Activated naive CD8-positive, alpha-beta T cell treated with anti-CD3 and anti-CD28 coated beads, Interleukin-2, amount 10 ng/mL, durations not matched to agents 7 days and 5 days (primary cell): ENCODE data around the gene TNS2. TPM values are rescaled to one million over a fixed set of nuclear protein-coding genes. Genes with fewer than 3 reads are reported as not detected.
"Not testable (repeated sequence)": the region's sequence is repeated elsewhere in the genome, so short reads cannot be mapped to it uniquely, and the experiment has no call there.

Experiments
- ATAC-seq: fragments of 150-1000 bp; cut with Tn5 transposase; one replicate; pipeline ENCODE4 v1.10.0; 2021; ENCODE audit warnings: low read depth, moderate library complexity
- POLR2A ChIA-PET: fragments of 350-600 bp; sonication (Branson Sonifier 250); formaldehyde crosslinking; loops from one replicate; lab custom pipeline; 2021; ENCODE audit warnings: antibody characterized with exemption; lab: Charles Lee
- DNase-seq: peaks from one replicate; pipeline ENCODE4 v3.0.0; 2021
- H3K27ac Mint-ChIP-seq: one replicate; pipeline ENCODE4 v1.8.0; 2022; ENCODE audit warnings: mild to moderate bottlenecking, mixed read lengths
- H3K27me3 Mint-ChIP-seq: one replicate; pipeline ENCODE4 v1.8.0; 2022; ENCODE audit warnings: mild to moderate bottlenecking, moderate library complexity, mixed read lengths
- H3K36me3 Mint-ChIP-seq: one replicate; pipeline ENCODE4 v1.8.0; 2021; ENCODE audit warnings: mild to moderate bottlenecking, mixed read lengths
- H3K4me1 Mint-ChIP-seq: one replicate; pipeline ENCODE4 v1.8.0; 2021; ENCODE audit warnings: mixed read lengths
- H3K4me3 Mint-ChIP-seq: one replicate; pipeline ENCODE4 v1.8.0; 2022; ENCODE audit warnings: mild to moderate bottlenecking, moderate library complexity, mixed read lengths
- H3K9me3 Mint-ChIP-seq: one replicate; pipeline ENCODE4 v1.8.0; 2021; ENCODE audit warnings: mixed read lengths
- total RNA-seq, 2 experiments: library from RNA; stranded (reverse); gene quantifications; one replicate each; pipeline ENCODE4 v1.2.3, GENCODE V29; 2021

The TNS2 gene
- total RNA-seq, 2 experiments from 2014 or later: 1.9 to 3.0 TPM

- H3K4me1 Mint-ChIP-seq: peaks cover 13% of the 10 kb centered on the region
- H3K9me3 Mint-ChIP-seq: no peaks in the 10 kb centered on the region
- no peak for DNase-seq
- no peak overlapping the region for H3K27ac Mint-ChIP-seq
- H3K36me3 Mint-ChIP-seq: peaks cover 2% of the 10 kb centered on the region
- POLR2A ChIA-PET: no interaction called here
- no peak for ATAC-seq
- no peak overlapping the region for H3K4me3 Mint-ChIP-seq
- H3K27me3 Mint-ChIP-seq: peaks cover 11% of the 10 kb centered on the region
These were observed 32.8 kb downstream of the TNS2 start for GRCh38 chr12:53082637-53083175.

DNA sequence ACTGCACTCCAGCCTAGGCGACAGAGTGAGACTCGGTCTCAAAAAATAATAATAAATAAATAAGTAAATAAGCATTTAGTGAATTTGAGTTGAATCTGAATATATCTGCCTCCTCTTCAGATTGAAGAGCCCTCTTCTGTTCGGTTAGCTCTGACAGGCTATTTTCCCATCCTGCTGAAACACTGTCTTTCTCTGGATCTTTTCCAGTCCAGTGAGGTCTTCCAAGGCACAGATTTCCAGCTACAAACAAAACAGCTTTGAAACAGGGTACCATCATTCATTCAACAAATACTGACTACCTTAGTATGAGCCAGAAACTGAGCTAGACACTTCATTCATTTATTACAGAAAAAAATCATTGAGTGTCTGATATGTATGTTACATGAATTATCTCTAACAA, 36.5 kb downstream of the TNS2 start:
- H3K36me3 Mint-ChIP-seq: no peaks in the 10 kb centered on the region
- no peak for DNase-seq
- ATAC-seq: no peak
- H3K9me3 Mint-ChIP-seq: no peaks in the 10 kb centered on the region
- no peaks in the 10 kb centered on the region for H3K4me1 Mint-ChIP-seq
- H3K4me3 Mint-ChIP-seq: no peak overlapping the region
- POLR2A ChIA-PET: no interaction called here
- H3K27ac Mint-ChIP-seq: no peak overlapping the region
- peaks cover 22% of the 10 kb centered on the region for H3K27me3 Mint-ChIP-seq

DNA sequence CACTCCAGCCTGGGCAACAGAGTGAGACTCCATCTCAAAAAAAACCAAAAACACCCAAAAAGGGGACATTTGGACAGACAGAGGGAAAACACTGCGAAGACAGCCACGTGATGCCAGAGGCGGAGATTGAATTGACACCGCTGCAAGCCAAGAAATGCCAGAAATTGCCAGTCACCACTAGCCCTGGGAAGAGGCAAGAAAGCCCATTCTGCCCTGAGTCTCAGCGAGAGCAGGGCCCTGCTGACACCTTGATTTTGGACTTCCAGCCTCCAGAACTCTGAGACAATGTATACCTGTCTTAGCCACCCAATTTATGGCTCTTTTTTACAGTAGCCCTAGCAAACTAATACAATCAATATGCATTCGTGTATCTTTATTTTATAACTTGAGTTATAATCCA, 40.2 kb downstream of the TNS2 start:
- Mint-ChIP-seq H3K4me1 (peaks cover 12% of the 10 kb centered on the region), H3K27ac (no peak overlapping the region), H3K4me3 (no peak overlapping the region), H3K9me3 (no peaks in the 10 kb centered on the region), H3K36me3 (no peaks in the 10 kb centered on the region), H3K27me3 (peaks cover 24% of the 10 kb centered on the region)
- DNase-seq (no peak), ATAC-seq (no peak)
- POLR2A ChIA-PET: interaction anchor here (1.3 kb wide), 1 partner anchor 11 kb away, joined by 7 read pairs; the partner anchor contains the start of gene SPRYD3

- Mint-ChIP-seq H3K4me1 (peaks cover 12% of the 10 kb centered on the region), H3K27ac (no peak overlapping the region), H3K4me3 (no peak overlapping the region), H3K9me3 (no peaks in the 10 kb centered on the region), H3K36me3 (no peaks in the 10 kb centered on the region), H3K27me3 (peaks cover 22% of the 10 kb centered on the region)
- no peak for ATAC-seq
- POLR2A ChIA-PET: interaction anchor here (1.3 kb wide), 1 partner anchor 12 kb away, joined by 7 read pairs; the partner anchor contains the start of gene SPRYD3
- no peak for DNase-seq
These were observed 40.7 kb downstream of the TNS2 start for GRCh38 chr12:53090554-53090953.

DNA sequence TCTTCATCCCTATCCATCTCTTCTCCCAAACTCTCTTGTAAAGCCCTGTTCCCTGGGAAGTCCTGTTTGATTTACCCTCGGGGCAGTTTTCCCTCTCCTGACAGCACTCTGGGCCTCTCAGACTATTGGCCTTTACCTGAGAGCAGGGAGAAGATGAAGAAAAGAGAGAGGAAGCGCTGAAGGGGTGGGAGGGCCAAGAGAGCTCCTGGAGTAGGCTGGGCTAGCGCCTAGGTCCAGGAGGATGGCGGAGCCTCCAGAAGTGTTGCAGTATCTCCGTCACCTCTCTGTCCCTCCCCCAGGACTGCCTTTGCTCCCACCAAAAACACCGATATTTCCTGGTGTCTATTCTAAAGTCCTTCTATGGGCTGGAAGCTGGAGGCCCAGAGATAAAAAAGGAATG, 41.9 kb downstream of the TNS2 start:
- POLR2A ChIA-PET: no interaction called here

GRCh38 chr12:53093777-53094393, 44.0 kb downstream of the TNS2 start:
- H3K4me1 Mint-ChIP-seq: peaks cover 33% of the 10 kb centered on the region
- ATAC-seq: peak; percentile 25
- no peaks in the 10 kb centered on the region for H3K36me3 Mint-ChIP-seq
- peaks cover 12% of the 10 kb centered on the region for H3K27me3 Mint-ChIP-seq
- peak overlapping the region; percentile 30 for H3K27ac Mint-ChIP-seq
- DNase-seq: no peak
- POLR2A ChIA-PET: interaction anchor here (0.6 to 1.8 kb wide), 2 partner anchors 11 to 15 kb away, joined by 4 to 7 read pairs; partner anchors contain the start of gene SPRYD3
- H3K9me3 Mint-ChIP-seq: no peaks in the 10 kb centered on the region
- no peak overlapping the region for H3K4me3 Mint-ChIP-seq

More for the DNA sequence above, 41.9 kb downstream of the TNS2 start:
- H3K4me1 Mint-ChIP-seq: peaks cover 19% of the 10 kb centered on the region
- H3K36me3 Mint-ChIP-seq: no peaks in the 10 kb centered on the region
- DNase-seq (no peak), ATAC-seq (no peak)
- no peak overlapping the region for H3K4me3 Mint-ChIP-seq
- H3K9me3 Mint-ChIP-seq: no peaks in the 10 kb centered on the region
- H3K27me3 Mint-ChIP-seq: peaks cover 18% of the 10 kb centered on the region
- H3K27ac Mint-ChIP-seq: no peak overlapping the region

DNA sequence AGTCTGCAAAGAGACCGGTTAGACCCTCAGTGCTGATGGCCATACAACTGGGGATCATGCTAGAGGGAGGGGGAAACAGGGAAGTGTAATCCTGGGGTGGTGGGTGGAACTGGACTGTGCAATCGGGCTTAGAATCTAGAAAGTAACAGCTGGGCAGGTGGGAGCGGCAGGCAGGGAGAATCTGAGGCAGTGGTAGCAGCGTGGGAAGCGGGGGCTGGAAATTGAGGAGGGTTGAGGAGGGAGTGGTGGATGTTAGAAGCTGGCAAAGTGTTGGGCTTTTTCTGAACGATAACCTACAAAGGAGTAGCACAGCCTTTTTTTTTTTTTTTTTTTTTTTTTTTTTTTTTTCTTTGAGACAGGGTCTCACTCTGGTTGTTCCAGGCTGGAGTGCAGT, 44.5 kb downstream of the TNS2 start:
- peaks cover 38% of the 10 kb centered on the region for H3K4me1 Mint-ChIP-seq
- POLR2A ChIA-PET: interaction anchor here (0.6 to 1.8 kb wide), 3 partner anchors 15 to 229 kb away, joined by 3 to 7 read pairs (median 3); partner anchors contain the start of gene SPRYD3
- peak; percentile 14 for DNase-seq
- no peaks in the 10 kb centered on the region for H3K9me3 Mint-ChIP-seq
- no peak overlapping the region for H3K27ac Mint-ChIP-seq
- ATAC-seq: no peak
- H3K27me3 Mint-ChIP-seq: peaks cover 12% of the 10 kb centered on the region
- no peaks in the 10 kb centered on the region for H3K36me3 Mint-ChIP-seq
- no peak overlapping the region for H3K4me3 Mint-ChIP-seq

DNA sequence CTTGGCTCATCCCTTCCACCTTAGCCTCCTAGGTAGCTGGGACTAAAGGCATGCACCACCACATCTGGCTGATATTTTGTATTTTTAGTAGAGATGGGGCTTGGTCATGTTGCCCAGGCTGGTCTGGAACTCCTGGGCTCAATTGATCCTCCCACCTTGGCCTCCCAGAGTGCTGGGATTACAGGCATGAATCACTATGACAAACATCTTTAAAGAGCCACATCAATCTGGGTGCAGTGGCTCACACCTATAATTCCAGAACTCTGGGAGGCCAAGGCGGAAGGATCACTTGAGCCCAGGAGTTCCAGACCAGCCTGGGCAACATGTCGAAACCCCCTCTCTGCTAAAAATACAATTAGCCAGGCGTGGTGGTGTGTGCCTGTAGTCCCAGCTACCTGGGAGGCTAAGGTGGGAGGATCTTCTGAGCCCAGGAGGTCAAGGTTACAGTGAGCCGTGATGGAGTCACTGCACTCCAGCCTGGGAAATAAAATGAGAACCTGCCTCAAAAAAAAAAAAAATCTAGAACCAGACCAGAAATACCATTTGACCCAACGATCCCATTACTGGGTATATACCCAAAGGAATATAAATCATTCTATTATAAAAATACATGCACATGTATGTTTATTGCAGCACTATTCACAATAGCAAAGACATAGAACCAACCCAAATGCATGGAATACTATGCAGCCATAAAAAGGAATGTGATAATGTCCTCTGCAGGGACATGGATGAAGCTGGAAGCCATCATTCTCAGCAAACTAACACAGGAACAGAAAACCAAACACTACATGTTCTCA, 45.1 kb downstream of the TNS2 start:
- Mint-ChIP-seq H3K27me3 (peaks cover 12% of the 10 kb centered on the region), H3K4me1 (peaks cover 39% of the 10 kb centered on the region)
- not testable (repeated sequence) for H3K4me3 Mint-ChIP-seq, H3K36me3 Mint-ChIP-seq, H3K9me3 Mint-ChIP-seq, ATAC-seq, H3K27ac Mint-ChIP-seq
- DNase-seq: peak; percentile 15
- POLR2A ChIA-PET: interaction anchor here (0.6 to 1.8 kb wide), 3 partner anchors 16 to 228 kb away, joined by 3 to 7 read pairs (median 3); partner anchors contain the start of gene SPRYD3

DNA sequence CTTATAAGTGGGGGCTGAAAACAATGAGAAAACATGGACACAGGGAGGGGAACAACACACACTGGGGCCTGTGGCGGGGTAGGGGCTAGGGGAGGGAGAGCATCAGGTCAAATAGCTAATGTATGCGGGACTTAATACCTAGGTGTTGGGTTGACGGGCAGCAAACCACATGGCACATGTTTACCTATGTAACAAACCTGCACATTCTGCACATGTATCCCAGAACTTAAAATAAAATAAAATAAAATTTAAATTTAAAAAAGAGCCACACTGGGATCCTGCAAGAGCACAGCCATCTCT, 45.7 kb downstream of the TNS2 start:
- POLR2A ChIA-PET: interaction anchor here (1.7 kb wide), 1 partner anchor 30 kb away, joined by 3 read pairs; no protein-coding TSS in a partner anchor
- H3K4me3 Mint-ChIP-seq, ATAC-seq, H3K27ac Mint-ChIP-seq, H3K36me3 Mint-ChIP-seq, H3K9me3 Mint-ChIP-seq, H3K27me3 Mint-ChIP-seq, DNase-seq: not testable (repeated sequence)
- H3K4me1 Mint-ChIP-seq: peaks cover 42% of the 10 kb centered on the region

DNA sequence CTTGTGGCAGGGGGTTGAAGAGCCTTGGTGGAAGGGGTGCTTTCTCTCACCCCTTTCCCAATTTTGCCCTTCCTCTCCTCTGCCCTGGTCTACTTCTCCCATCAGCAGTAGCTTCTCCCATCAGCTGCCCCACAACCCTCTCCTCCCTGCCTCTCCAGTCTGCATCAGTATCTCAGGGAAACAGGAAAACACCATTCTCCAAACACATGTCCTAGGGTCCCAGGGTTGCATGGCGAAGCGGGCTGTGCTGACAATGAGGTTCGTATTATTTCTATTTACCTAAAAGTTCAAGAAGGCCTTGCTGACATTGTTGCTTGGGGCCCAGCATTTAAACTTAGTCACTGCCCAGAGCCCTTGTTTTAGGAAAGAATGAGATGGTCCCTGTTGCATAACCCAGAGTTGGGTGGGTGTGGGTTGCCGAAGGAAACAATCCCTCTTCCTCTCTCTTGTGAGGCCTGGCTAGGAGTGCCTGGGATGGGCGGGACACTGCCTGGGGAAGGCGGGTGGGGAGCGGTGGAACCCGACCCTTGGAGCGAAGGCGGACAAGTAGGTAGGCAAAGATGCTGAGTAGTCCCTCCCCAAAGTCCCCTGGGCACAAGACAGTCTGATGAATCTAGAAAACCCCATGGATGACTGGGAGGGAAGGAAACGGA, 46.4 kb downstream of the TNS2 start:
- DNase-seq: peak; percentile 29
- Mint-ChIP-seq H3K9me3 (no peaks in the 10 kb centered on the region), H3K27ac (peak overlapping the region; percentile 41), H3K27me3 (peaks cover 5% of the 10 kb centered on the region), H3K36me3 (no peaks in the 10 kb centered on the region), H3K4me3 (peak overlapping the region; percentile 41), H3K4me1 (peaks cover 47% of the 10 kb centered on the region)
- POLR2A ChIA-PET: interaction anchor here (1.7 kb wide), 1 partner anchor 30 kb away, joined by 3 read pairs; no protein-coding TSS in a partner anchor
- no peak for ATAC-seq

DNA sequence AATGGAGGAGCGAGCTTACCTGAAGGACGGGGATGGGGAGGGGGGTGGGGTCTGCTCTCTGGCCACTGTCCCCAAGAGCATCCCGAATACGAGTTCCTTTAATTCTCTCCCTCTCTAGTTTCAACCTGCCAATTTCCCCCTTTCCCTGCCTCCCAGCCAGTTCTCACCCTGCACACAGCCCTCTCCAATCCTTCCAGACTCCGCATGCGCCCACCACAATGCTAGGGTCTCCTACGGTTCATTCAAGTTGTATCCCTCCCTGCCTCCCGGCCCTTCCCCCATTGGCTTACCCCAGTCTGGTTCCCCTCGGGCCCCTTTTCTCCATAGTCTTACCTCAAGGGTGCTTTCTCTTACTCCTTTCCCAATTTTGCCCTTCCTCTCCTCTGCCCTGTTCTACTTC, 46.9 kb downstream of the TNS2 start:
- Mint-ChIP-seq H3K4me3 (peak overlapping the region; percentile 80), H3K4me1 (peaks cover 50% of the 10 kb centered on the region), H3K27me3 (peaks cover 2% of the 10 kb centered on the region), H3K36me3 (no peaks in the 10 kb centered on the region), H3K9me3 (no peaks in the 10 kb centered on the region), H3K27ac (peak overlapping the region; percentile 86)
- DNase-seq (peak; percentile 16), ATAC-seq (no peak)
- POLR2A ChIA-PET: interaction anchor here (3.2 kb wide), 1 partner anchor 17 kb away, joined by 28 read pairs; the partner anchor contains the start of gene SPRYD3

- Mint-ChIP-seq H3K4me3 (peak overlapping the region; percentile 80), H3K27ac (peak overlapping the region; percentile 86), H3K4me1 (peaks cover 54% of the 10 kb centered on the region), H3K27me3 (peaks cover 2% of the 10 kb centered on the region), H3K9me3 (no peaks in the 10 kb centered on the region), H3K36me3 (no peaks in the 10 kb centered on the region)
- POLR2A ChIA-PET: interaction anchor here (3.2 to 3.4 kb wide), 2 partner anchors 18 to 31 kb away, joined by 25 to 28 read pairs; partner anchors contain the start of gene SPRYD3
- ATAC-seq (no peak), DNase-seq (peak; percentile 25)
These were observed 47.3 kb downstream of the TNS2 start for GRCh38 chr12:53097207-53097563.
